ENCODE measurements around the gene PCSK7. TPM values are rescaled to one million over a fixed set of nuclear protein-coding genes. Genes with fewer than 3 reads are reported as not detected.
"Not testable (repeated sequence)": the region's sequence is repeated elsewhere in the genome, so short reads cannot be mapped to it uniquely, and the experiment has no call there.

Gene PCSK7
- total and polyA plus RNA-seq, 2 of the 4 experiments (the other 2 are of a cell fraction), result 35.8 to 54.3 TPM

DNA sequence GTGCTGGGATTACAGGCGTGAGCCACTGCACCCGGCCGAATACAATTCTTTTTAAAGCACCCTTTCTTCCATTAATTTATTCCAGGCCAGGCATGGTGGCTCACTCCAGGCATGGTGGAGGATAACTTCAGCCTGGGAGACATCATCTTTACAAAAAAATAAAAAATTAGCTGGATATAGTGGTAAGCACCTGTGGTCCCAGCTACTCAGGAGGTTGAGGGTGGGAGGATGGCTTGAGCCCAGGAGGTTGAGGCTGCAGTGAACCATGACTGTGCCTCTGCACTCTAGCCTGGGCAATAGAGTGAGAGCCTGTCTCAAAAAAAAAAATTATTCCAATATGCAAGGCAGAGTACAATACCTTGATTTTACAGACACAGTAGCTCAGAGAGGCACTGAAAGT is 21.3 kb downstream of the PCSK7 start:
- intact Hi-C loops (cut with micrococcal nuclease), result no loop called here
- WGBS, 2 experiments (ENCODE audit: extremely low coverage in 2 of 2, insufficient read length in 1 of 2), result no CpG with 5 or more reads among the region's 3 CpGs
- Histone ChIP-seq H3K4me3 (ENCODE audit: insufficient read depth, low read depth, low read length) (no peak overlapping the region), H2BK120ac (ENCODE audit: low read depth, low read length) (no peak overlapping the region), H3K9ac (ENCODE audit: low read depth, low read length) (no peak overlapping the region), H3K18ac (ENCODE audit: low read depth, low read length) (no peak overlapping the region), H2AK9ac (replicated peaks; ENCODE audit: low read depth, low read length, poor library complexity) (no peak overlapping the region), H3K9me1 (ENCODE audit: insufficient read depth, low read length) (no peaks in the 10 kb centered on the region), H2AK5ac (ENCODE audit: low read depth, low read length) (no peak overlapping the region), H4K5ac (ENCODE audit: low read depth, low read length) (no peak overlapping the region), H4K91ac (ENCODE audit: insufficient read depth, low read depth, low read length) (no peak overlapping the region), H3K27ac (ENCODE audit: insufficient read depth, low read length) (no peak overlapping the region; the same call in 1 of the 2 replicates), H2BK5ac (ENCODE audit: low read depth, low read length, poor library complexity, severe bottlenecking) (no peak overlapping the region), H3K36me3 (ENCODE audit: control insufficient read depth, insufficient read depth, low read length) (peaks cover 17% of the 10 kb centered on the region), H4K8ac (ENCODE audit: low read depth in 2 of 2, low read length in 2 of 2) (no peak overlapping the region), H2BK20ac (ENCODE audit: low read depth, low read length) (no peak overlapping the region), H3K56ac (ENCODE audit: extremely low read depth, insufficient read depth, low read length) (no peak overlapping the region), H3K4me2 (ENCODE audit: low read depth, low read length) (no peak overlapping the region), H3K14ac (replicated peaks; ENCODE audit: low read depth, low read length) (no peak overlapping the region), H2BK15ac (ENCODE audit: low read depth, low read length) (no peak overlapping the region), H2AFZ (replicated peaks; ENCODE audit: low read length, poor library complexity) (no peak overlapping the region), H3K9me3 (ENCODE audit: control insufficient read depth, insufficient read depth, low read length) (no peaks in the 10 kb centered on the region), H4K20me1 (ENCODE audit: insufficient read depth, low read length) (no peaks in the 10 kb centered on the region), H3K4me1 (ENCODE audit: control insufficient read depth, insufficient read depth, low read length) (no peaks in the 10 kb centered on the region; the same call in 1 of the 2 replicates), H3K27me3 (ENCODE audit: control insufficient read depth, insufficient read depth, low read length) (no peaks in the 10 kb centered on the region), H3K79me1 (ENCODE audit: low read depth in 1 of 2, low read length in 2 of 2) (peaks cover 0 to 9% of the 10 kb centered on the region in 2 experiments; a peak in 1 of 4 replicates), H3K4ac (ENCODE audit: low read depth, low read length) (no peak overlapping the region), H3K23ac (ENCODE audit: low read depth, low read length) (no peak overlapping the region)
- DNase-seq, result no peak
- POLR2A ChIA-PET (ENCODE audit: unreplicated experiment), result no interaction called here
- no peak for ATAC-seq (ENCODE audit: low read depth)
- TF ChIP-seq MAZ (IDR thresholded peaks at IDR 0.05; ENCODE audit: borderline replicate concordance, low read depth, low read length) (no peak), POLR2A (IDR thresholded peaks at IDR 0.05; ENCODE audit: low read depth, low read length) (peak; percentile 33)
- BruUV-seq (replicated peaks), result no TSS peak
- in situ Hi-C loops (cut with MboI; ENCODE audit: low sequenced_read_pairs), result no loop called here
- CTCF ChIA-PET, result interaction anchor here (1.6 kb wide), 1 partner anchor 10 kb away, joined by 3 read pairs; no protein-coding TSS in a partner anchor
- dilution Hi-C loops (cut with HindIII; ENCODE audit: low sequenced_read_pairs, unreplicated experiment), result no loop called here

DNA sequence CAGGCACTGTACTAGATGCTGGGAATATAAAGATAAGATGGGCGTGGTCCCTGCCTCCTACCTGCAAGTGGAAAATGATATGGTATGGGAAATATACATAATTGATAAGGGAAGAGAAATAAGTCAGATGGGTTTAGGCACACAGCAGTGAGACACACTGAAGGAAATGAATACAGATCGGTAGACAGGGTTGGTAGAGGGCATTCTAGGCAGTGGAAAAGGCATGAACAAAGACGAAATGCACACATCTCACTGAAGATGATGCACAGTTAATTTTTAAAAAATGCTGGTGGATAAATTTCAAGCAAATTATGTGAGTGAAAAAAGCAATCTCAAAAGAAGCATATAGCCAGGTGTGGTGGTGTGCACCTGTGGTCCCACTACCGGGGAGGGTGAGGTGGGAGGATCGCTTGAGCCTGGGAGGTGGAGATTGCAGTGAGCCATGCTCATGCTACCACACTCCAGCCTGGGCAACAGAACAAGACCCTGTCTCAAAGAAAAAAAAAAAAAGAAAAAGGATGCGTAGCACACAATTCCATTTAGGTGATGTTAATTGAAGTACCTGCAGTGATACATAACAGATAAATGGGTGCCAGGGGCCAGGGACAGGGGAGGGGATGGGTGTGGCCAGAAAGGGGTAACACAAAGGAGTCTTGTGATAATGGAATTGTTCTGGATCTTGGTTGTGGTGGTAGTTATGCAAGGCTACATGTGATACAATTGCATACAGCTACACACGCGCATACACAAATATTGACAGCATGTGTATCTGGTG is 22.3 kb downstream of the PCSK7 start:
- POLR2A ChIA-PET (ENCODE audit: unreplicated experiment); H3K4me3 ChIP-seq (ENCODE audit: insufficient read depth, low read depth, low read length); CTCF ChIA-PET; H3K56ac ChIP-seq (ENCODE audit: extremely low read depth, insufficient read depth, low read length); H2BK5ac ChIP-seq (ENCODE audit: low read depth, low read length, poor library complexity, severe bottlenecking); H2AK5ac ChIP-seq (ENCODE audit: low read depth, low read length); H3K9me1 ChIP-seq (ENCODE audit: insufficient read depth, low read length); H2AFZ ChIP-seq (replicated peaks; ENCODE audit: low read length, poor library complexity); H2BK120ac ChIP-seq (ENCODE audit: low read depth, low read length); H3K9me3 ChIP-seq (ENCODE audit: control insufficient read depth, insufficient read depth, low read length); H4K8ac ChIP-seq (ENCODE audit: low read depth in 2 of 2, low read length in 2 of 2); H3K14ac ChIP-seq (replicated peaks; ENCODE audit: low read depth, low read length); in situ Hi-C loops (cut with MboI; ENCODE audit: low sequenced_read_pairs); intact Hi-C loops (cut with micrococcal nuclease); H3K27ac ChIP-seq (ENCODE audit: insufficient read depth, low read length); ATAC-seq (ENCODE audit: low read depth); H4K20me1 ChIP-seq (ENCODE audit: insufficient read depth, low read length); H2BK20ac ChIP-seq (ENCODE audit: low read depth, low read length); H3K27me3 ChIP-seq (ENCODE audit: control insufficient read depth, insufficient read depth, low read length); H3K23ac ChIP-seq (ENCODE audit: low read depth, low read length); H4K91ac ChIP-seq (ENCODE audit: insufficient read depth, low read depth, low read length); H3K9ac ChIP-seq (ENCODE audit: low read depth, low read length); H2AK9ac ChIP-seq (replicated peaks; ENCODE audit: low read depth, low read length, poor library complexity); H3K4me1 ChIP-seq (ENCODE audit: control insufficient read depth, insufficient read depth, low read length); H2BK15ac ChIP-seq (ENCODE audit: low read depth, low read length); dilution Hi-C loops (cut with HindIII; ENCODE audit: low sequenced_read_pairs, unreplicated experiment); H4K5ac ChIP-seq (ENCODE audit: low read depth, low read length); H3K18ac ChIP-seq (ENCODE audit: low read depth, low read length); H3K4ac ChIP-seq (ENCODE audit: low read depth, low read length); BruUV-seq (replicated peaks); H3K4me2 ChIP-seq (ENCODE audit: low read depth, low read length): not testable (repeated sequence)
- peak; percentile 42 for DNase-seq
- 90% methylated on average over 2 of the region's 8 CpGs; no CpG with 5 or more reads in 1 of the 2 experiments for WGBS, 2 experiments (ENCODE audit: extremely low coverage in 2 of 2, insufficient read length in 1 of 2)
- peaks cover 23% of the 10 kb centered on the region for H3K36me3 ChIP-seq (ENCODE audit: control insufficient read depth, insufficient read depth, low read length)
- H3K79me1 ChIP-seq (ENCODE audit: low read depth in 1 of 2, low read length in 2 of 2), result peaks cover 9 to 14% of the 10 kb centered on the region in 2 experiments; a peak in 3 of 4 replicates
